GM18499 (cell line): ENCODE data around the gene TGFB1.
A peak's percentile ranks its signal among the peaks of the same experiment; 100 is the strongest.
"Not testable (repeated sequence)": the region's sequence is repeated elsewhere in the genome, so short reads cannot be mapped to it uniquely, and the experiment has no call there.

ENCODE experiments used
- ATAC-seq: cut with Tn5 transposase; IDR thresholded peaks from one replicate; pipeline ENCODE4 v1.9.1; 2021; ENCODE audit warnings: moderate number of reproducible peaks; ENCODE audit not compliant: insufficient read depth, unreplicated experiment

TGFB1 gene

GRCh38 chr19:41371541-41371940 lies 17.8 kb upstream of the TGFB1 start:
- ATAC-seq, result no peak

- not testable (repeated sequence) for ATAC-seq
Observed at GRCh38 chr19:41371119-41371518, 17.4 kb upstream of the TGFB1 start.

- ATAC-seq, result no peak
Observed at GRCh38 chr19:41369769-41370168, 16.0 kb upstream of the TGFB1 start.

GRCh38 chr19:41367848-41368301 lies 14.2 kb upstream of the TGFB1 start:
- ATAC-seq, result no peak

DNA sequence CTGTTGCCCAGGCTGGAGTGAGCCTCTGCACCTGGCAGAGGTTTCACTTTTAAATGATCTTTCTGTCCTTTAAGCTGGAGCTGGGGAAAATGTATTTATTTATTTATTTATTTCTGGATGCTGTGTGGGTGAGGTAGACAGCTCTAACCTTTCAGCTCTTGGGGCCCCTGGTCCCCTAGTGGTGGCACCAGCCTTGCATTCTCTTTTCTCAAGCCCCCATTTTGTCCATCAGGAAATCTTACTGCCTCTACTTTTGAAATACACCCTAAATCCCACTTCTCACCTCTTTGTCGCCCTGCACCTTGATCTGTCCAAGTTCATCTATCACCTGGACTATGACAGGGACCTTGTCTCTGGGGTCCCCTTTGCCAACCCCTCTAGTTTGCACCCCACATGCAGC lies 12.4 kb upstream of the TGFB1 start:
- ATAC-seq, result no peak

DNA sequence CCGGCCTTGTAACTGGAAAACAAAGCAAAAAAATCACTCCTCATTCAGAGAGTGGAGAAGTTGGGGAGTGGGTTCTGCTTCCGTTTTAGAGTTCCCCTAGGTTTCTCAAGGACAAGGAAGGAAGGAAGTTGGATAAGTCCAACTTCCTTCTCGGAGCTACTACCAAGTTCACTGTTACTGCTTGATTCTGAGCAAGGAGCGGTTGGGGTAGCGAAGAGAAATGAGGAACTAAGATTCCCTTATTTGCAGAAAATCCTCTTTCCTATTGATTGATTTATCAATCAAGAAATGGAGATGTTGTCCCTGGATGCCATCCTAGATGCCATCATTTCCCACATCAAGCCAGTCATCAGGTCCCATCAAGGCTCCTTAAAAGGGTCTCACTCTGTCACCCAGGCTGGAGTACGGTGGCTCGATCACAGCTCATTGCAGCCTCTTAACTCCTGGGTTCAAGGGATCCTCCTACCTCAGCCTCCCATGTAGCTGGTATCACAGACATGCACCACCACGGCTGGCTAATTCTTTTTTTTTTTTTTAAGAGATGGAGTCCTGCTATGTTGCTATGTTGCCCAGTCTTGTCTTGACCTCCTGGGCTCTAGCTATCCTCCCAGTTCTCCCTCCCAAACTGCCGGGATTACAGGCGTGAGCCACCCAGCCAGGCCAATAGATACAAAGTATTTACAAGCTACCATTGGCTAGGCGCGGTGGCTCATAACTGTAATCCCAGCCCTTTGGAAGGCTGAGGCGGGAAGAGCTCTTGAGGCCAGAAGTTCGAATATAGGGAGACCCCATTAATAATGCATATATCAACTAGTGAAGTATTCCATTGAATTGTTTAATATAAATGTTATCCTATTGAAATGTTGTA lies 11.0 kb upstream of the TGFB1 start:
- no peak for ATAC-seq

DNA sequence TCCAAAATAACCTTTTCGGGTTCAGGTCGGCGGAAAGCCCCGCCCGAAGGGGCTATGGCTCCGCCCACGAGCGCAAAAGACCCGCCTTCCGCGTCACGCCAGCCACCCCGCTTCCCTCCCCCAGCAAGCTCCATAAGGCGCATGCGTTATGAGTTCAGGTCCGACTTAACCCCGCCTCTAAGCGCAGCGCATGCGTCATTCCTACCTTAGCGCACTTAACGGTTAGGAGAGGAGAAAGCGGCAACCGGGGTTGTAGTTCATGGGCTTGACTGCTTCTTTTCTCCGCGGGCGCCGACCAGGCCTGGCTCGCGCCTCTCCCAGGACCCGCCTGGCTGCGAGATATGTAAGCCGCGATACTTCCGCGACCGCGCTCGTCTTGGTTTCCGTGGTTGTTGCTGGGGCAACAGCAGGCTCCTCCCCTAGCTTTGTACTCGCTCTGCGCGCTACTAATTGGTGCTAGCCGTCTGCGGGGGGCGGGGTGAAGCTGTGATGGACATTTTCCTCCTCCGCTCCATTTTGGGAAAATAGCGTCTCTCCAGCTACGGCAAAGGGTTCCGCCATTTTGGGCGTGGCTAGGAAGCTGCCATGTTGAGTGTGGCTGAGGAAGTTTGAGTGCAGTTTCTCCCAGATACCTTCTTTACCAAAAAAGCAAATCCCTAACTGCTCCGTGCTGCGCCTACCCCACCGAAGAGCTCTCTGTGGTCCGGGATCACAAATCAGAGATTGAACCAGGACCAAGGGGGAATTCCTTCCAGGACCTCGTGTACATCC lies 10.2 kb upstream of the TGFB1 start, which contains the start of gene B9D2:
TSS of gene B9D2 (minus strand) at position 397 of the 771 bp plus-strand sequence. CDS start 630 bp downstream, outside the sequence.
- ATAC-seq, result peak; percentile 67

DNA sequence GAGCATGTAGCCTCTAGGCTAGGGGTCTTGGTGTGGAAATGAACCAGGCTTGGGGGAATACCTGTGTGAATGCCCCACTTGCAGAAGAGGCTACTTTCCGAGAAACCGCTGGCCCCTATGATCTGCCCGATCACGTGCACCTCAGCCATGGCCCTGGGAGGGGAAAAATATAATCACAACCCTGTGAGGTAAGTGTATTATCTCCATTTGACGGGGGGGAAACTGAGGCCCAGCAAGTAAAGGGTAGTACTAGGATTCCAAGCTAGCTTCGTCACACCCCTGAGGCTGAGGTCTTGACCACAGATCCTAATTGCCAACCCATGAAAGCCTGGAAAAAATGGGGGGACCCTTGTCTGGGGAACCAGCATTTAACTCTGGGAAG lies 9.6 kb upstream of the TGFB1 start:
- ATAC-seq, result no peak

DNA sequence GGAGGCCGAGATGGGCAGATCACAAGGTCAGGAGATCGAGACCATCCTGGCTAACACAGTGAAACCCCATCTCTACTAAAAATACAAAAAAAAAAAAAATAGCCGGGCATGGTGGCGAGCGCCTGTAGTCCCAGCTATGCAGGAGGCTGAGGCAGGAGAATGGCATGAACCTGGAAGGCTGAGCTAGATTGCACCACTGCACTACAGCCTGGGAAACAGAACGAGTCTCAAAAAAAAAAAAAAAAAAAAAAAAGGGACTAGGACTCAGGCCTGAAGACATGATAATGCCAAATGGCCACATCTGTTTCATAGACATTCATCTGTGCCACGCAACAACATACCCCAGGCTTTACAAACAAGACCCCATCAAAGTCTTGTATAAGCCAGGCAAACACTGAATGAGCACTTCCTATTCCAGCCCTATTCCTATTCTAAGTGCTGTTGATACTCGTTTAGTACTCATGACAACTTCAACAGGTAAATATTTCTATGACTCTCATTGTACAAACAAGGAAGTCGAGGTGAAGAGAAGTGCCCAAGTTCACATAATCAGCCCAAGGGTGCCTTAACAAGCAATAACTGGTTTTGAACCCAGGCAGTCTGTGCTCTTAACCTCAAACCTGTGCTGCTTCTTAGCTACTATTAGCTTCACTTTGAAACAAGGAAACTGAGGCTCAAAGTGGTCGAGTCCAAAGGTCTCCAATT lies 8.6 kb upstream of the TGFB1 start:
- ATAC-seq, result no peak

DNA sequence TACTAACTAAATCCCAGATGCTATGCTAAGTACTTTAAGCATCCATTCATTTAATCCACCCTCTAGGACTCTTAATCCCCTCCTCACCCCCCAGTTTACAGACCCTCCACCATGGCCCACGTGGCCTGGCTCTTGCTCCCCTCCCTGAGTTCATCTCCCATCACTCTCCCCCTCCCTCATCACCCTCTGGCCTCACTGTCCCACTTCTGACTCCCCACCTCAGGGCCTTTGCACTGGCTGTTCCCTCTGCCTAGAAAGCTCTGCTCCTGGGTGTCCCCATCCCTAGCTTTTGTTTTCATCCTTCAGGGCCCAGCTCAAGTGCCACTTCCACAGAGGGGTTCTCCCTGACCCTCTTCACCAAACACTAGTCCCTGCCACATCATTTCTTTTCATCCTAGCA lies 6.0 kb upstream of the TGFB1 start:
- ATAC-seq, result no peak

- no peak for ATAC-seq
Observed at GRCh38 chr19:41357746-41358145, 4.0 kb upstream of the TGFB1 start.

- no peak for ATAC-seq
Observed at GRCh38 chr19:41356984-41357739, 3.4 kb upstream of the TGFB1 start.

GRCh38 chr19:41355802-41356201 lies 2.1 kb upstream of the TGFB1 start:
- no peak for ATAC-seq

- ATAC-seq, result no peak
Observed at GRCh38 chr19:41355035-41355434, 1.3 kb upstream of the TGFB1 start.

DNA sequence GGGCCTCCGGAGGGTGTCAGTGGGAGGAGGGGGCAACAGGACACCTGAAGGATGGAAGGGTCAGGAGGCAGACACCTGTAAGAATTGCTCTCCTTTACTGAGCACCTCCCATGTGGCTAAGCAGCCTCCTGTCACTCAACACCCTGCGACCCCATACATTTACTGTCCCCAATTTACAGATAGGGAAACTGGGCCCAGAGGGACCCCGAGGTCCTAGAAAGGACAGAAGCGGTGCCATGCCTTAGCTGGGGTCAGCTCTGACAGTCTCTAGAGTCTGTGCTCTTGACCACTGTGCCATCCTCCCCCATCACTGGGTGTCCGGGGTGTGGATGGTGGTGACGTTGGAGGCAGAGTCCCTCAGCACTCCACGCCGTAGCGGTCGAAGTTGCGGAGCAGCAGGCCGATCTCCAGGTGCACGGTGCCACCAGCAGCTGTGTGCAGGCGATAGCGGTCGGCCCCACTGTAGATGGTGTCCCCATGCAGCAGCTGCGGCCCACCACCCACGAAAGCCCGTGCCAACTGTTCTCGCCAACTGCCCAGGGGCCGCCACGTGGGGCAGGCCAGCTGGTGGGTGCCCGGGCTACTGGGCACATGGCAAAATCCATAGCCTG lies 726 bp upstream of the TGFB1 start:
- ATAC-seq, result no peak

DNA sequence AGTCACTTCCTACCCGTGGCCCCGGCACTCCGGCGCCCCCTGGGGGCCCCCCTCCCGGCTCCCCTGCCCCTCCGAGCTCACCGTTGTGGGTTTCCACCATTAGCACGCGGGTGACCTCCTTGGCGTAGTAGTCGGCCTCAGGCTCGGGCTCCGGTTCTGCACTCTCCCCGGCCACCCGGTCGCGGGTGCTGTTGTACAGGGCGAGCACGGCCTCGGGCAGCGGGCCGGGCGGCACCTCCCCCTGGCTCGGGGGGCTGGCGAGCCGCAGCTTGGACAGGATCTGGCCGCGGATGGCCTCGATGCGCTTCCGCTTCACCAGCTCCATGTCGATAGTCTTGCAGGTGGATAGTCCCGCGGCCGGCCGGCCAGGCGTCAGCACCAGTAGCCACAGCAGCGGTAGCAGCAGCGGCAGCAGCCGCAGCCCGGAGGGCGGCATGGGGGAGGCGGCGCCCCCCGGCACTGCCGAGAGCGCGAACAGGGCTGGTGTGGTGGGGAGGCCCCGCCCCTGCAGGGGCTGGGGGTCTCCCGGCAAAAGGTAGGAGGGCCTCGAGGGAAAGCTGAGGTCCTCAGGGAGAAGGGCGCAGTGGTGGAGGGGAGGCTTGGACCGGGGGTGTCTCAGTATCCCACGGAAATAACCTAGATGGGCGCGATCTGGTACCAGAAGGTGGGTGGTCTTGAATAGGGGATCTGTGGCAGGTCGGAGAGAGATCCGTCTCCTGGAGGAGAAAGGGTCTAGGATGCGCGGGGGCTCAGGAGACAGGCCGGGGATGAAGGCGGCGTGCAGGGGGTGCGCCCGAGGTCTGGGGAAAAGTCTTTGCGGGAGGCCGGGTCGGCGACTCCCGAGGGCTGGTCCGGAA lies 885 bp downstream of the TGFB1 start:
- ATAC-seq, result no peak

GRCh38 chr19:41352279-41352608 lies 1.5 kb downstream of the TGFB1 start:
- no peak for ATAC-seq

GRCh38 chr19:41351339-41352245 lies 2.1 kb downstream of the TGFB1 start:
- no peak for ATAC-seq
